Forelimb muscle (tissue), 1 donor: ENCODE measurements around the gene ADRB1. TPM values are rescaled to one million over a fixed set of nuclear protein-coding genes. Genes with fewer than 3 reads are reported as not detected.

Source experiments
- DNase-seq: peaks from one replicate; pipeline ENCODE4 v3.0.0-alpha.2; 2013; ENCODE audit warnings: low read depth
- polyA plus RNA-seq: library from polyadenylated mRNA; unstranded; fragments of 120-200 nt; gene quantifications from one replicate; pipeline ENCODE4 v1.2.1, GENCODE V29; 2013; ENCODE audit not compliant: insufficient read length

ADRB1 gene
- polyA plus RNA-seq, 1 donor = 0.05 TPM

DNA sequence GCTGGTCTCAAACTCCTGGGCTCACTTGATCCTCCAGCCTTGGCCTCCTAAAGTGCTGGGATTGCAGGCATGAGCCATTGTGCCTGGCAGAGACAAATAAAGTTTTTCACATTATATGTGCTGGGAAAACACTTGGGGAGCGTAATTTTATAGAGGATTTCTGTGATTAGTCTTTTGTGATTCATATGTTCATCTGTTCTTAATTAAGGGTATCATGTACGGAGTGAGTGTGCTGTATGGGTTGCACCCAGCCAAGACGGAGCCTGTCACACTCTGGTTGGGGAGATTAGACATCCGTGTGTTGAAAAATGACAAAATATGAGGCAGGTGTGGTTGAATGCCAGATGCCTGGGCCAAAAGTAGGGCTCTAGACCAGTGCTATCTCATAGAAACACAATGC, 10.3 kb downstream of the ADRB1 start:
- no peak for DNase-seq

DNA sequence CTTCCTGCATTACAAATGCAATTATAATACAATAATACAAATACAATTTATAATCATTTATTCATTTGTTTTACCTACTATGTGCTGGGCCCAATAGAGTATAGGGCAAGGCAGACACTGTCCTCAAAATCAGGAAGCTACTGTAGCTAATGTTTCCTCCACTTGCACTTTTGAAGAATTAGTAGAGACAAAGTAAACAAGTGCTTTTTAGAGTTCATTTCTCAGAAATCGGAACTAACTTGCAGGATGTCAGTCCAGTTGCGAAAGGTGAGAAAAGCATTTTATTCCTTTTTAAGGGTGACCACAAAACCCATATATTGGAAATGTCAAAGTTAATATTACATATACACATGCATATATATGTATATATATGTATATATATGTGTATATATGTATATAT, 14.2 kb downstream of the ADRB1 start:
- DNase-seq = no peak

DNA sequence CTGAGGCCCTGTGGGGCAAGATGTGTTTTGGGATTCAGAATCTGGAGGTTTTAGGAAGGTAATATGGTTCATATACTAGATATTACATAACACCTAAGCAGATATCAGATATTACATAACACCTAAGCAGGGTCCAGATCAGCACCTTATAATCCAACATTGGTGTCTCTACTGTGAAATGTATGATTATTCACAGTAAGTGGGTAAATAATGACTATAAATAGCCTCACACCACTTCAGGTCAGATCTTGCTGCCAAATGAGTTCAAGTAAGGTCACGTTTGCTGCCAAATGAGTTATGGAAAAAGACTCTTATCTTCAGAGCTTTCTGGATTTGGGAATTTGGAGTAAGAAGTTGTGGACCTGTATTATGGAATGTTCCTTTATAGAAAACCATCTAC, 14.6 kb downstream of the ADRB1 start:
- DNase-seq = no peak

DNA sequence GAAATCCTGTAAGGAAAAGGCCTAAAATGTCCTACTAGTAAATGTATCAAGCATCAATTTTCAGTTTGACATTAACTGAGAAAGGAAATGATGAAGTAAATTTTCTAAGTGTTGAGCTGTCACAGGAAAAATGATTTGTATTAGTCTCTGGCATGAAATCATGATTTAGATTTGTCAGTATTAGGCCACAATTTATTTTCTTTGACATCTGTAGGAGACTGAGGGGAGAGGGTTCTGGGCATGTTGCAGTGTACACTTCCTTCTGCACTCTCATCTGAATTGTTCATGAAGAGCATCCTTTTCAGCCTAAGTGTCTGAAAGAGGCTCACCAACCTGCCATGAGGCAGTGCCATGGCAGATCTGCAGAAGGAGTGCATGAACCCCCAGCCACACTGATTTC, 15.9 kb downstream of the ADRB1 start:
- no peak for DNase-seq

DNA sequence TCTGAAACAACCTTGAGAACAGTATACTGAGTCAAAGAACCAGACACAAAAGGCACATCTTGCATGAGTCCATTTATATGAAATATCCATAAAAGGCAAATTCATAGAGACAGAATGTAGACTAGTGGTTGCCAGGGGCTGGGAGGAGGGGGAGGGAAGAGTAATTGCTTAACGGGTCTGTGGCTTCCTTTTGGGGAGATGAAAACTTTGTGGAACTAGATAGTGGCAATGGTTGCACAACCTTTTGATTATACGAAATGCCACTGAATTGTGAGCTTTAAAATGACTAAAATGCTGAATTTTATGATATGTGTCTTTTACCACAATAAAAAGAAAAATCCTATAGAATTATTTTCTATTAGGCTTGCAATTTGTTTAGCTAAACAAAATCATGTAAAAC, 16.8 kb downstream of the ADRB1 start:
- DNase-seq = no peak

DNA sequence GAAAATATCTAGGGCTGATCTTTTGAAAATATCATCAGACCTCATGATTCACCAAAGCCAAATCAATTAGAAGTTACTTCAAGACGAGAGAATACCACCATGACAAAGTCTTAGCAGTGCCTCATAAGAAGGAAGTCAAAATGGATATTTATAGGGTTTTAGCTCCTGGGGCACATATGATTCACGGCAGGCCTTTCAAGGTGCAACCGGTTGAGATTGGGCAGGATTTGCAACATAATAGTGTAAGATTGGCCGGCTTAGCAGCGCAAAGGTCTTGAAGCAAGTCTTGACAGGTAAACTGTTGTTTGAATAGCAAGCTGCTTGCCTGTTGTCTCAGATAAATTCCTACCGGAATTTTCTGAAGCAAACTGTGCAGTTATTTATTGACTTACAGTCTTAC, 17.5 kb downstream of the ADRB1 start:
- DNase-seq = no peak

DNA sequence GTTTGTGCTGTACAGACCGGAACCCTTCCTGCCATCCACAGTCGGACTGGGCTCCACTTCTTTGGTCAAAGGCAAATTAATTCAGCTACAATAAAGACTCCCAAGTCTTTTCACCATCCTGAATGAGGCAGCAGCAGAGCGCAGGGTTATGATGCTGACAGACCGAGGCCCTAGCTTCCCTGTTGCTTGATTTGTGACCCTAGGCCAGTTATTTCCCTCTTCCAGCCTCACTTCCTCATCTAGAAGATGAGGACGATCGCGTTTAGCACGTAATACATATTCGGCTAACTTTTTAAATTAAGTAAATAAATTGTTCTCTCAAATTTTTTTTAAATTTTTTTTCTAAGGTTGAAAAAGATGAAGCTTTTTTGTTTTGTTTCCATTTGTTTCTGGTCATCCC, 18.1 kb downstream of the ADRB1 start:
- DNase-seq = no peak

DNA sequence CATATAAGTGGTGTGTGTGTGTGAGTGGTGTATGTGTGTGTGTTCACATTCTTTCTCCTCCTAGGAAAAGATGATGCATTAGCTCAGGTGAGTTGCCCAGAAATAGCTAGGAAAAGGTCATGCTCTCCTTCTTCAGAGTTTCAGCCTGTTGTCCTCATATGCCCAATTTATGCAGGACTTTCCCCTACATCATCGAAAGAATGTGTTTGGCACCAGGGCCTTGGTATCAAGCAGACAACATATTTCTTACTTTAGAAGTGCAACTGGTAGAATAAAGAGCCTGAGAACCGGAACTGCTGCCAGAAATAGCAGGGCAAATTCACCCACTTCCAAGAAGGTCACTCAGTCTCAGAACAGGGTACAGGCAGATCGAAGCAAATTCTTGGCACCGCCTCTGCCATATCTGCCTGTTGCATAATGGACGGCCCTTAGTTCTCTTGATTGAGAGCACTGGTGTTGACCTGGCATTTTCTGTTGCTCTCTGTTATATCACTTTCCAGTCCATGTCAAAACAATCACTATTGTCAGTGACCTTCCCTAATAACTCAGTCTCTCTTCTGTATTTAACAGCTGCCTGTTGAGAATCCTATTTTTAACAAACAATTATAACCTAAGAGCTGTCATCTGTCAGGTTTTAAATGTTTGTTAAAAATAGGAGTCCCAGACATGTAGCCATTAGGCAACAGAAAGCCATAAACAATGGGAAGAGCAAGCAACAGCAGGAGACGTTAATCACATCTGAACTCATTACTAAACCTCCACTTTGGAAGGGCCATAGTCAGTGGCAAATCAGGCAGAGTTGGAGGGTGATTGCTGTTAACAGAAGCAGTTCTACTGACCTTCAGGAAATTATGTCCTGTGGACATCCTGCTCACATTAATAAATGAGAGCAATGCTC, 20.7 kb downstream of the ADRB1 start:
- no peak for DNase-seq

DNA sequence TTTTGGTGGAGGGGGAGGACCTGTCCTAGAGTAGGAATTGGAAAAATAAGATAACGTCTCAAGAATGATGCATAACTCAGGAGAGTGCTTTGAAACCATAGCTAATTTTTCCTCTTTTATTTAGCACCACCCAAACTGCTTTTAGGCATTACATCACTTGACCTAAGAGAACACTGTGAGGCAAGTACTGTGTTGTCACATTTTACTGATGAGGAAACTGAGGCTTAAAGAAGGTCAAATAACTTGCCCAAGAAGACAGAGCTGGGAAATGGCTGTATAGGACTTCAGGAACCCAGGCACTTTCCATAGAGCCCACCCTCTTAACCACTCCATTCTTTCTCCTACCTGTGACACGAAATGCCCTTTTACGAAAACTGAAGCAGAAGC, 21.4 kb downstream of the ADRB1 start:
- DNase-seq = no peak

DNA sequence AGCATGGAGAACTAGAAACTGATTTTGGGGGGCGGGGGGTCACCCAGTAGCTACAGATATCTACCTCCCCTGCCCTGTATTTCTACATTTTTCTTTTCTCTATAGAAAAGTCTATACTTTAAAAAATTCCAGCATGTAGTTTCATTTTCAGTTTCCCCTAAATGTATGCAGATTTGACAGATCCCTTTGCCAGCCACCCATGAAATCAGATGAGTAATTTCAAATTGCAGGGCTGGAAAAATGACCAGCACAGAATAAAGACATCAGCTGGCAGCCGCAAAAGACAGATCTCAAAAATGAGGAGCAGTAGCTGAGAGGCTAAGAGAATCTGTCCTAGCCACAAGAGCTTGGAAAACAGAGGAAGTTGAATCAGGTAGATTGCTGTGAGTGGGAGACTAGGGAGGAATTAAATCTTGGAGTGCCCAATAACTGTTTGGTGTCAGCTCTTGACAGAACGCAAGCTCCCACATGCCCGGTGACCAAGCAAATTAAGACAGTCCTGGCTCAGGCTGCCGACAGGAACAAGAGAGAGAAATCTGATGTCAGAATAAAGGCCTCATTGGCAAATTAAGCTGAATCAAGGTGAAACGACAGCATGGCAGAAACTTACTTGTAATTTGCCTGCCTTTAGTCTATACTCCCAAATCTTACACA, 24.5 kb downstream of the ADRB1 start:
- DNase-seq = no peak

DNA sequence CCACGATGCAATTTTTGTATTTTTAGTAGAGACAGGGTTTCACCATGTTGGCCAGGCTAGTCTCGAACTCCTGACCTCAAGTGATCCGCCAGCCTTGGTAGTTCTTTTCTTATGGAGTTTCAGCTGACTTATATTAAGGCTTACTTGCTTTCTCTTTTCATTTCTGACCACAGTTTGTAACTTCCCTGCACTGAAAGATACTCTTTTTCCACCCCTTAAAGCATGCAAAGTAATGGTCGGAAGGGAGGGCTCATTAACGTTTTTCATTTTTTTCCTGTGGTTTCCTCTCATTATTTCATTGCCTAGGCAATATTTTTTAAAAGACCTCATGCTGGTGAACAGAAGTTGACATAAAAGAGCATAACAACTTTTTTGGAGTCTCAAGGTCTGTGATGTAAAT, 27.0 kb downstream of the ADRB1 start:
- DNase-seq = no peak

DNA sequence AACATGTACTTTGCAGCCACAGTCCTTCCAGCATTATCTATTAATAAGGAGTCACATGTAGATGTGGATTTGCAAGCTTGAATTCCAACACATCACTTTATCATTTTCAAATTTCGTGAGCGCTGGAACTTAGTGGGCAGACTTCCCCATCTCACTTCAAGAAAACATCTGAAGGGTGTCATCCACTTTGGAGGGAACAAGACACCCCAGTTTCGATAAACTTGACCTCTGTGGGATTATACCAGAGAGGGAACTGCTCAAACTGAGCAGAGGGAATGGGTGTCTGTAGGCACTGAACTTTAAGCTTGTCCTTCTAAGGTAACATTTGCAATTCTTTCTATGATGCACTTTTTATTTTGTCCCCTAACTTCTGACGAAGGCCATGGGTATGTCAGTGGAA, 27.5 kb downstream of the ADRB1 start:
- no peak for DNase-seq

DNA sequence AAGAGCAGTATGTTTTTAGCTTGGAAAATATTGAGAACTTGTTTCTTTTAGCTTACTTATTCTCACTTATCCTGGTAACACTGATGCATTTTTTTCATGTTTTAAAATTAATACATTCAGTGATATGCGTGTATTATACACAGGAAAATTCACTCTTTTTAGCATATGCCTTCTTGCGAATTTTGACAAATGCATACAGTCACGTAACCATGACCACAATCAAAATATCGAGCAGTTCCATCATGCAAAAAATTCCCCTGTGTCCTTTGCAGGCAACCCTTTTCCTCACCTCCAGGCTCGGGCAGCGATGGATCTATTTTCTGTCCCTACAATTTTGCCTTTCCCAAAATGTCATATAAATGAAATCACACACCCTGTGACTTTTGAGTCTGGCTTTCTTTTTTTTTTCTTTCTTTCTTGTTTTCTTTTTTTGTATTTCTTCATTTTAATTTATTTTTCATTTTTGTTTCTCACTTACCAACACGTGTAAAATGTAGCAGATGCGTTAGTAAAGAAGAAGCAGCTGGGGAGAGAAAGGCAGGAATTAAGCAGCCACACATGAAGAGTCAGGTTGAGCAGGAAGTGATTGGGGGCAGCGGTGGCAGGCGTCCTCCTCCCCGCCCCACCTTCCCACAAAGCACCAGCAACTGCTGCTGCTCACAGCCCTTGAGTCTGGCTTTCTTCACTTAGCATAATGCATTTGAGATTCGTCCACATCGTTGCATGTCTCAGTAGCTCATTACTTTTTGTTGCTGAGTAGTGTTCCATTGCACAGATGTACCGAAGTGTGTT, 29.9 kb downstream of the ADRB1 start:
- no peak for DNase-seq

DNA sequence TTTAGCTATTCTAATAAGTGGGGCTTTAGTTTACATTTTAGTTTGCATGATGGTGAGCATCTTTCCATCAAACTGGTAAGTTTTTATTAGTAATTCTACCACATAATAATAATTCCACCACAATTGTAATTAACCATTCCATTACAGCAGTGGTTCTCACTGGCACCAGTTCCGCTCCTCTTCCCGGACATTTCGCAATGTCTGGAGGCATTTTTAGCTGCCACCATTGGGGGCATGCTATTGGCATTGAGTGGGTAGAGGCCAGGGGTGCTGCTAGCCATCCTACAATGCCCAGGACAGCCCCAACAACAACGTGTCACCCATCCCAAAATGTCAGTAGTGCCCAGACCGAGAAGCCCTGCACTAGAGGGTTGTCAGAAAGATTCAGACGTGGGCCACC, 31.4 kb downstream of the ADRB1 start:
- DNase-seq = no peak

DNA sequence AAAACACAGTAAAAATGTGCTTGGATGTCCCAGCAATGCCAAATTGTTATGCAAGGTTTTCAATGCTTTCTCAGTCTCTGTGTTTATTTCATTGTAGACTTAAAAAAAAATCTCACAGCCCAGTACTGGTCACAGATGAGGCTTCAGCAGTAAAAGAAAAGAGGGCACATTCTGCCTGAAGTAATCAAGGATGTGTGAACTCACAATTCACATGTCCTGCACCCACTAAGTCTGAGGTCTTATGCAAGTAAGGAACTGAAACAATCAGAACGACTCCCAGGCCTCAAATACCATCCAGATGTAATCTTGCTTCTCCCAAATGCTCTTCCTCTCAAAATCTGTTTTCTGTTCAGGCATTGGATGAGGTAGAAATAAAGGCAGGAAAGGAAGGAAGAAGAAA, 33.7 kb downstream of the ADRB1 start:
- no peak for DNase-seq

DNA sequence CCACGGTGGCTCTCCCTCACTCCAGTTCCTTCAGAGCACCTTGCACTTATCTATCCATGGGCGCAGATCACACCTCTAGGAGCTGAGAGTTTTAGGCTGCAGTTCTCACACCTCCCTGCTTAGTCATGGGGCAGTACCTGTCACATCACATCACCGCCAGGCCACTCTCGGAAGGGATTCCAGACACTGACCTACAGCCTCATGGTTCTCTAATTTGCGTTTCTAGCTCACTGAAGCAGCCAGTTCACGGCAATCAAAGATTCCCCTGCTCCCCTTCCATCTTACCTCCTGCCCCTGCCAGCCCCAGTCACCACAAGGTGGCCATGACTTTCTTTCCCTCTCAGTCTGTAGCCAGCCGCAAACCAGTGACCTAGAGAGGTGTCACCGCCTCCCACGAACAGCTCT, 34.2 kb downstream of the ADRB1 start:
- DNase-seq = no peak

DNA sequence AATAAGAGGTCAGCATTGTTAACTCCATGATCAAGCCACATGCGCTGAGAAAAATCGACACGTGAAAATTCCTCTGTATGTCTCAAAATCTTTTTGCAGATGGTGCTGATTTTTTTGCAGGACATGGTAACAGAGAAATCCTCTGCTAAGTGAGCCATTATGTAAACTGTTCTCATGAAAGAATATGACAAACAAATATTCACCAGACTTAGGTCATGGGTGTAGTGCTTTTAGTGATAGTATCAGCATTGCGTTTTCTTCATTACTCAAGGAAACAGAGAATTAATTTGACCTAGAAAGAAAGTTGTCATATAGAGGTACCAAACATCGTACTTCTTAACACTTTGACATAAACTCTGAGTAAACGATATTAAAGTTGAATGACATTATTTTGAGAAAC, 34.7 kb downstream of the ADRB1 start:
- DNase-seq = no peak

DNA sequence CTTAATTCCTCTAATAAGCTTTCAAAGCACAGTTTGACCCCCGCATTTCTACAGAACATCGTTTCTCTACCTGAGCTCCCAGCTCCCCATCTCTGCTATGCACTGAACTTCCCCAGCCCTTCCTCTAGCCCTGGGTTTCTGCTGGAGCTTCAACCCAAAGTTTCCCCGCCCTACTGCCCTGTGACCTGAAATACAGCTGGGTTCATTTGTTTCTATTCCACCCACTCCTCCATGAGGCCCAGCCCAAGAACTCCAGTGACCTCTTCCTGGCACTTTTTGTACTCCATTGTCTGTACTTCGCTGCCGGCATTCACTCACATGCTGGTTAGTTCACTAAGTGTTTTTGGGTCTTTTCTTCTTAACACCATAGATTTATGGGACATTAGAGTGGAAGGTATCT, 35.8 kb downstream of the ADRB1 start:
- DNase-seq = no peak

DNA sequence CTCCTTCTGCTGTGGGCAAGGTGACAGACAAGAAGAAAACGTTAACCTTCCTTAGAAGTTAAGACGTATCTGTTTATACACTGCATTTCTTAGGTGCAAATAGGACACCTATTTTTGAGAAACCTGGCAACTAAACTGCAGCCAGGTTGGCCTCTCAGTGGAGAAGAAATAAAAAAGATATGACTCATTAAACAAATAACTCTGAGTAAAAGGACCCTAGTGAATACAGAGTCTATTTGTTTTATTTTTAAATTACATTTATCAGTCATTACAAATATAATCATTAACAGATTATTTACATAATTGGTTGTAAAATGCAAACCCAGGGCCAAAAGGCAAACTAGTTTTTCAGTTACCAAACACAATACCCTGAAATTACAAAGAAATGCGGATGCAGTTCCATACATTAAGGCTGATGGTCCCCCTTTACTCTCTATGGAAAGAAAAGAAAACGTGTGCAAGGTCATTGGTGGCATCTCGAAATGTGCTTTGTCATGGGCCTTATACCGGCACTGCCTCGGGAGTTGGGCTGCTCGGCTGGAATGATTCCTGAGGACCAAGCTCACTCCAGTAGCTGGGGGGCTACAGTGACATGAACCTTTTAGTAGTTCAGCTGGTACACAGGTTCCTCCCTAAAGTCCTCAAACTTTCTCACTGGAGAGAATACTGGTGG, 38.4 kb downstream of the ADRB1 start:
- no peak for DNase-seq

DNA sequence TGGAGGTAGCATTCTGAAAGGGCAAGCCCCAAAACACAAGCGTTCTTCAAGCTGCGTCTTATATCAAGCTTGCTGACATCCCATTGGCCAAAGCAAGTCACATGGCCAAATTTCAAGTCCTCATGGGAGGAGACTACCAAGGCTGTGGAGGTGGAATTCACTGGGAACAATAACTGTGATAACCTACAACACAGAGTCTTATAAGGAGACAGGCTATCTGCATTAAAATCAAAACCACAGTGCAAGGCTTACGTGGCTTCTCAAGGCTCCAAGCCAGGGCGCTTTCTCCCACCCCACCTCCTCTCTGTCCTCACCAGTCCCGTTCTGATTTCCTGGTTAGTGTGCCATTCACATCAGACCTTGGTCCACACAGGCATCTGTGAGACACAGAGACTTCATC, 39.4 kb downstream of the ADRB1 start:
- no peak for DNase-seq

DNA sequence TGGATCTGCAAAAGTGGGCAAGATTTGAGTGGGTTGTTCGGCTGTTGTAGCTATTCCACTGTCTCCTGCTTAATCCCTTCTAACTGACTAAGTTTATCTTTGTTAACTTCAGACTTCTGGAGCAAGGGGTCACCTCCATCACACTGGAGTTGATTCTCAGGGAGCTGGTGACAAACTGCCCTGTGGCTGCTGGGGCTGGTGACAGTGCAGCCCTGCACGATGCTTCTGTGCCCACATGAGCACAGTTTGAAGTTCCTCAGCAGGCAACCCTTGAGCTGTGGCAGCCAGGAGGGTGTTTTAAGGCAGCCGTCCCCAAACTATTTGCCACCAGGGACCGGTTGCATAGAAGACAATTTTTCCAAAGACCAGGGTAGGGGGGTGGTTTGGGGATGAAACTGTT, 40.5 kb downstream of the ADRB1 start:
- DNase-seq = no peak

DNA sequence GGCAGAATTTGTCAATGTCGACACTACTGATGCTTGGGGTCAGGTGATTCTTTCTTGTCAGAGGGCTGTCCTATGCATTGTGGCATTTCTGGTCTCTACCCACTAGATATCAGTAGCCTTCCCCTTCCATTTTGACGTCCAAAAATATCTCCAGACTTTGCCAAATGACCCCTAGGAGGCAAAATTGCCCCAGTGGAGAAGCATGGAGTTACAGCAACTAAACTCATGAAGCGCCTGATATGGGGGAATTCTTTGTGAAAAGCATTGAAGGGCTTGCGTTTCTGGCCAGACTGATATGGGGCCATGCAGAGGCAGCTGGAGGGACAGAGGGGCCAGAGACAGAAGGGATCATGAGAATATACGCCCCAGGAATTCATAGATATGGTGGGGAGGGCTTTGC, 43.6 kb downstream of the ADRB1 start:
- DNase-seq = no peak
